Measurements from ENCODE around the gene KRTAP10-11.
"Not testable (repeated sequence)": the region's sequence is repeated elsewhere in the genome, so short reads cannot be mapped to it uniquely, and the experiment has no call there.

The KRTAP10-11 gene

GRCh38 chr21:44646366-44647221 is at the start of gene KRTAP10-11:
TSS of gene KRTAP10-11 (plus strand) at chr21:44646414. CDS start at chr21:44646459, 45 bp downstream.
- not testable (repeated sequence) for DNase-seq (ENCODE audit: low read depth)

DNA sequence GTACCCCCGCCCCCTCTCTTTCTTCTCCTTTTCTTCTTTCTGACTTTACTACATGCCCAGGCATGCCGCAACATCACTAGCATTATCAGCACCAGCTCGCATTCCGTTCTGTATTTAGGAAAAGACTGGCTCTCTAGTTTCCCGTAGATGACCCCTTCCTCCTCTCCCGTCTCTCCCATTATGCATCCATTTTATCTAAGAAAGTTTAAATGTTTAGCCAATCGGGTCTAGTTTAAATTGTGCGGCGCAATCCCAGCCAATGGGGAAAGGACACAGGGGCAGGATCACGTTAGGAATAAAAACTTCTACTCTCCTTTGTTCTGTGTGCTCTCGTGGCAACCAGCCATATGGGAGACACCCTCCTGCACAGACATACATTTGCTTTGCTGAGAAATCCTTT is 48.2 kb upstream of the KRTAP10-11 start:
- DNase-seq (ENCODE audit: low read depth): no peak

GRCh38 chr21:44599264-44600029 is 46.8 kb upstream of the KRTAP10-11 start:
- DNase-seq (ENCODE audit: low read depth): no peak

- not testable (repeated sequence) for DNase-seq (ENCODE audit: low read depth)
Observed at GRCh38 chr21:44600118-44600978, 45.9 kb upstream of the KRTAP10-11 start, which contains the start of gene KRTAP10-7. TSS of gene KRTAP10-7 (plus strand) at chr21:44600597. CDS start at chr21:44600622, 25 bp downstream.

GRCh38 chr21:44601091-44601490 is 45.1 kb upstream of the KRTAP10-11 start:
- not testable (repeated sequence) for DNase-seq (ENCODE audit: low read depth)

DNA sequence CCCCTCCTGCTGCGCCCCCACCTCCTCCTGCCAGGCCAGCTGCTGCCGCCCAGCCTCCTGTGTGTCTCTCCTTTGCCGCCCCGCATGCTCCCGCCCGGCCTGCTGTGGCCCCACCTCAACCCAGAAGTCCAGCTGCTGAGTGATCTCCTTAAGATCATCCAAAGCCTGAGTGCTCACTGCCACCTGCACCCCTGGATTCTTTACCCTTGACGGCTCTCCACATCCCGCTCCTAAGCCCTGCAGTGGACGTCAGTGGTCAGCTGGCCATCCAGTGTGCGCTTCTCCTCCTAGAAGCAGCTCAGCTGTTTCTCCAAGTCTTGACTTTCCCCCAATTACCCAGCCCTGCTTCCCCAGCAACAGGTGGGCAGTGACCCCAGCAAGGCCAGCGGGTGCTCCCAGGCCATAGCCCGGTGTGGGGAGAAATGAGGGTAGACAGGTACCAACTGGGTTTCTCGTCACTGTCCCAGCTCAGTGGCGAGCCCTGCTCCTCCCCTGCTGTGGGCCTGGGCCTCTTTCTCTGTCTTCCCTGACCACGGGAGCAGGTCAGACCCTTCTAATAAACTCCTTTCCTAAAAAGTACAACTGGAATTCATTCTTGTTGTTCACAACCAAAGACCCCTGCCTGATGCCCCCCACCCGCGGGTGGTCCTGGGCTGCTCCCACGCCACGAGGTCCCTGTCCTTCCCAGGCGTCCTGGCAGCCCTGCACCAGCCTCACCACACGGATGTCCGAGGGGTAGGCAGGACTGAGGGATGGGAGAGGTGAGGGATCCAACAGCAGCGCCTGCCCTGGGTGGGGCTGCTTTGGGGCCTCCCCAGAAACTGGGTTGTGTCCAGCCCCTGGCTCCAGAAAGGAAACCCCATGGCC is 44.4 kb upstream of the KRTAP10-11 start:
- DNase-seq (ENCODE audit: low read depth): no peak

GRCh38 chr21:44602463-44602850 is 43.8 kb upstream of the KRTAP10-11 start:
- DNase-seq (ENCODE audit: low read depth): no peak

GRCh38 chr21:44603109-44603875 is 42.9 kb upstream of the KRTAP10-11 start:
- DNase-seq (ENCODE audit: low read depth): no peak

DNA sequence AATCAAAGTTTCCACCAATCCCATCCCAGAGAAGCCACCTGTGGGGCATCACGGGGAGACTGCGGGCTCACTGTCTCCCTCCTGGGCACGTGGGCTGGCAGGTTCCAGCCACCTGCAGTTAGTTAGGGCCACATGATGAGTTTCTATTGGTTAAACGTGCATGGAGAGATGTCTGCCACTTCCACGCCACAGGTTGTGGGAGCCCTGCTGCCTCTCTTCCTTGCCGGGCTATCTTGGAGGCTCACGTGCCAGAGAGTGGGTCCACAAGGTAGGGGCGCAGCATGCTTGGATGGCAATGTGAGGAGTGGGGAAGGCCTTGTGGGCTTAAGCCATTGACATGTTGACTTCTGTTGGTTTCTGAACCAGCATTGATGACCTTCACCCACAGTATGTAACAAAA is 42.3 kb upstream of the KRTAP10-11 start:
- no peak for DNase-seq (ENCODE audit: low read depth)

DNA sequence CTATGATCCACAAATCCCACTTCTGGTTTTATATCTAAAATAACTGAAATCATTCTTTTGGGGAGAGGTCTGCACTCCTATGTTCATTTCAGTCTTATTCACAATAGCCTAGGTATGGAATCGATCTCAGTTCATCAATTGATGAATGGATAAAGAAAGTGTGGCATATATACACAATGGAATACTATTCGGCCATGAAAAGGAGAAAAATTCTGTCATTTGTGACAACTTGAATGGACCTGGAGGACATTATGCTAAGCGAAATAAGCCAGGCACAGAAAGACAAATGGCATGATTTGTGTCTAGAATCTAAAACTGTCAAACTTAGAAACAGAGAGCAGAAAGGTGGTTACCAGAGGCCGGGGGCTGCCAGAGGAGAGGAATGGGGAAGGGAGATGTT is 39.7 kb upstream of the KRTAP10-11 start:
- DNase-seq (ENCODE audit: low read depth): no peak

DNA sequence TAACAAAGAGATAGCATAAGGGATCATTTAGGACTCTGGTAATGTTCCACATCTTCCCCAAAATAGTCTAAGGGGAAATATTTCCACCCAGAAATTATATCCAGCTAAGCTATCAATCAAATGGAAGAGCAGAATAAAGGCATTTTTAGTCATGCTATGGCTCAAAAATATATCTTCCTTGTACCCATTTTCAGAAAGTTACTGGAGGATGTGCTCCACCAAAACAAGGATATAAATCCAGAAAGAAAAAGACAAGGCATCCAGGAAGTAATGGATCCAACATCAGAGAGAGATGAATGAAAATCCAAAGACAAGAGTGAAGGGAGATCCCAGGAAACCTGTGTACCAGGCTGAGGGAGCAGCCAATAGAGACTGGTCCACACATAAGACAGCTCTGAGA is 37.0 kb upstream of the KRTAP10-11 start:
- no peak for DNase-seq (ENCODE audit: low read depth)

DNA sequence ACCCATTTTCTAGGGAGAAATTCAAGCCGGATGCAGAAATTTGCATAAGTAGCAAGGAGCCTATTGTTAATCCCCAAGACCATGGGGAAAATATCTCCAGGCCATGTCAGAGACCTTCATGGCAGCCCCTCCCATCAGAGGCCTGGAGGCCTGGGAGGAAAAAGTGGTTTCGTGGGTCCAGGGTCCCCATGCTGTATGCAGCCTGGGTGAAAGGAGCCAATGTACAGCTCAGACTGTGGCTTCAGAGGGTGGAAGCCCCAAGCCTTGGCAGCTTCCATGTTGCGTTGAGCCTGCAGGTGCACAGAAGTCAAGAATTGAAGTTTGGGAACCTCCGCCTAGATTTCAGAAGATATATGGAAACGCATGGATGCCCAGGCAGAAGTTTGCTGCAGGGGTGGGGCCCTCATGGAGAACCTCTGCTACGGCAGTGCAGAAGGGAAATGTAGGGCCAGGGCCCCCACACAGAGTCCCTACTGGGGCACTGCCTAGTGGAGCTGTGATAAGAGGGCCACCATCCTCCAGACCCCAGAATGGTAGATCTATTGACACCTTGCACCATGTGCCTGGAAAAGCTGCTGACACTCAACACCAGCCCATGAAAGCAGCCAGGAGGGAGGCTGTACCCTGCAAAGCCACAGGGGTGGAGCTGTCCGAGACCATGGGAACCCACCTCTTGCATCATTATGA is 35.9 kb upstream of the KRTAP10-11 start:
- DNase-seq (ENCODE audit: low read depth): not testable (repeated sequence)

- no peak for DNase-seq (ENCODE audit: low read depth)
Observed at GRCh38 chr21:44611551-44611950, 34.7 kb upstream of the KRTAP10-11 start.

DNA sequence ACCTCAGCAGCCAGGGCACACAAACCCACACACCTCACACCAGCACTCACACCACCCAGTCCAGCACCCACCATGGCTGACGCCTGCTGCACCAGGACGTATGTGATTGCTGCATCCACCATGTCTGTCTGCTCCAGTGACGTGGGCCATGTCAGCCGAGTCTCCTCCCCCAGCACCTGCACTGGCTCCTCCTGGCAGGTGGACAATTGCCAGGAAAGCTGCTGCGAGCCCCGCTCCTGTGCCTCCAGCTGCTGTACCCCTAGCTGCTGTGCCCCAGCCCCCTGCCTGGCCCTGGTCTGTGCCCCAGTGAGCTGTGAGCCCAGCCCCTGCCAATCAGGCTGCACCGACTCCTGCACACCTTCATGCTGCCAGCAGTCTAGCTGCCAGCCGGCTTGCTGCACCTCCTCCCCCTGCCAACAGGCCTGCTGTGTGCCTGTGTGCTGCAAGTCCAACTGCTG is 34.2 kb upstream of the KRTAP10-11 start, which contains the start of gene KRTAP10-8:
TSS of gene KRTAP10-8 (plus strand) at position 51 of the 458 bp plus-strand sequence. CDS start at position 73, 22 bp downstream.
- DNase-seq (ENCODE audit: low read depth): no peak

- DNase-seq (ENCODE audit: low read depth): no peak
Observed at GRCh38 chr21:44612669-44613229, 33.5 kb upstream of the KRTAP10-11 start.

DNA sequence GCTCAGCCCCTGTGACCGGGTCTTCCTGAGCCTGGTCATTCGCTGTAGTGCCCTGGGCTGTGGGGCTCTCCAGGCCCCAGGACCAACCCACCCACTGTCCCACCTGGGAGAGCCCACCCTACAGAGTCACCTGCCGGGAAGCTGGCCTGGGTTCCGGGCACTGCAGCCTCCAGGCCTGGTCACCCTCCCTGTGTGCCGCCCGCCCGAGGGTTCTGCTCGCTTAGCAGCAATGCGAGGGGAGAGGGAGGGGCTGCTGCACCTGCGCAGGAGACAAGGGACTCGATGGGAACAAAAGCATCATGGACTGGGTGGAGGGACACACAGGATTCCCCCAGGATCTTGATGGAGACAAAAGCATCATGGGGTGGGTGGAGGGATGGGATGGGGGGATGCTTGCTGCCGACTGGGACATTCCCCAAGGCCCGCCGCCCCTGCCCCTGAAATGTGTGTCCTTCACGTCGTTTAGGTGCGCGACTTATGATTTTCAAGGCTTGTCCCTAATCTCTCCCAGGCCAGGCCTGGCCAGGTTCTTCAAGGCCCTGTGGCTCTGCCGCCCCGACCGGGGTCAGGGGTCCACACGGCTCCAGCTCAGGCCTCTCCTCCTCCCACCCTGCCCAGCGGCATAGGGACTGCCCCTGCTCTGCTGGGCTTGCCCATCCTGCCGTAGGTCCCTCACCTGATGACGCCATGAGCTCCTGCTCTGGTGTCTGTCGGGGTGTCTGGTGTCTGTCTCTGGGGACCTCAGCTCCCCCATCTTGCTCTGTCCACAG is 32.6 kb upstream of the KRTAP10-11 start:
- DNase-seq (ENCODE audit: low read depth): no peak

GRCh38 chr21:44614161-44614631 is 32.0 kb upstream of the KRTAP10-11 start:
- no peak for DNase-seq (ENCODE audit: low read depth)

GRCh38 chr21:44614961-44615391 is 31.2 kb upstream of the KRTAP10-11 start:
- DNase-seq (ENCODE audit: low read depth): no peak

Measured in non-pigmented ciliary epithelial cell (primary cell).